Right ventricle myocardium inferior (tissue), 1 donor: Measurements from ENCODE around the gene C19orf47. TPM values are rescaled to one million over a fixed set of nuclear protein-coding genes. Genes with fewer than 3 reads are reported as not detected.
"Not testable (repeated sequence)": the region's sequence is repeated elsewhere in the genome, so short reads cannot be mapped to it uniquely, and the experiment has no call there.

ENCODE experiments used
- ATAC-seq: fragments of 200-7000 bp; cut with Tn5 transposase; one replicate; pipeline ENCODE4 v1.9.1; 2020; ENCODE audit warnings: mild to moderate bottlenecking, moderate library complexity
- DNase-seq: peaks from one replicate; pipeline ENCODE4 v3.0.0; 2021; ENCODE audit errors: missing footprints
- intact Hi-C: fragments of 100-400 bp; cut with DNase I; formaldehyde crosslinking; loops from one replicate; pipeline ENCODE4 v1.11.0; 2022
- total RNA-seq: library from RNA; stranded (reverse); fragmentation: NEBNext Ultra II Directional; extraction: Animal tissue kit (Norgen Biotek cat#: 25700); gene quantifications from one replicate; pipeline ENCODE4 v1.2.1, GENCODE V29; 2021
- donor health status: DM: no; HTN: yes; CAD: no; lungs with severe emphysema.

C19orf47 gene
- total RNA-seq, 1 donor from 2014 or later, result 222 TPM

- DNase-seq (no peak), ATAC-seq (no peak)
- intact Hi-C loops, result no loop called here
These were observed 10.6 kb upstream of the C19orf47 start for GRCh38 chr19:40358773-40359172.

GRCh38 chr19:40357640-40358039 lies 9.4 kb upstream of the C19orf47 start:
- DNase-seq, result no peak
- intact Hi-C loops, result no loop called here
- no peak for ATAC-seq

- DNase-seq, result no peak
- ATAC-seq, result no peak
- intact Hi-C loops, result no loop called here
These were observed 8.7 kb upstream of the C19orf47 start for GRCh38 chr19:40356681-40357595.

GRCh38 chr19:40355975-40356680 lies 7.9 kb upstream of the C19orf47 start:
- intact Hi-C loops, result no loop called here
- no peak for ATAC-seq
- DNase-seq, result no peak

- DNase-seq (no peak), ATAC-seq (no peak)
- intact Hi-C loops, result loop anchor here (1.0 to 5.0 kb wide), 2 partner anchors 54 to 73 kb away; no protein-coding TSS in a partner anchor
These were observed 837 bp upstream of the C19orf47 start for GRCh38 chr19:40348961-40349507.

GRCh38 chr19:40344422-40344821 lies 3.8 kb downstream of the C19orf47 start:
- no peak for ATAC-seq
- DNase-seq, result no peak
- intact Hi-C loops, result no loop called here

GRCh38 chr19:40342644-40343311 lies 5.4 kb downstream of the C19orf47 start:
- no peak for DNase-seq
- intact Hi-C loops, result no loop called here
- no peak for ATAC-seq

GRCh38 chr19:40341601-40342482 lies 6.4 kb downstream of the C19orf47 start:
- ATAC-seq, result peak; percentile 94
- DNase-seq, result peak; percentile 84
- intact Hi-C loops, result loop anchor here (2.0 kb wide), 1 partner anchor 125 kb away; the partner anchor contains the start of gene SPTBN4

GRCh38 chr19:40339018-40339728 lies 9.0 kb downstream of the C19orf47 start:
- ATAC-seq, result no peak
- DNase-seq, result no peak
- intact Hi-C loops, result no loop called here

GRCh38 chr19:40337594-40337993 lies 10.6 kb downstream of the C19orf47 start:
- ATAC-seq, result no peak
- no peak for DNase-seq
- intact Hi-C loops, result no loop called here

GRCh38 chr19:40337107-40337506 lies 11.1 kb downstream of the C19orf47 start:
- intact Hi-C loops, result no loop called here
- ATAC-seq (no peak), DNase-seq (no peak)

- DNase-seq, result no peak
- no peak for ATAC-seq
- intact Hi-C loops, result no loop called here
These were observed 11.6 kb downstream of the C19orf47 start for GRCh38 chr19:40336601-40336900.

- intact Hi-C loops, result no loop called here
- DNase-seq, result no peak
These were observed 12.2 kb downstream of the C19orf47 start for GRCh38 chr19:40335855-40336600.

GRCh38 chr19:40335101-40335500 lies 13.1 kb downstream of the C19orf47 start:
- intact Hi-C loops, result no loop called here
- no peak for ATAC-seq
- no peak for DNase-seq

More at GRCh38 chr19:40335855-40336600, 12.2 kb downstream of the C19orf47 start:
- ATAC-seq, result no peak

GRCh38 chr19:40333083-40333482 lies 15.1 kb downstream of the C19orf47 start:
- ATAC-seq, DNase-seq, intact Hi-C loops: not testable (repeated sequence)

- intact Hi-C loops, result no loop called here
- ATAC-seq, result no peak
- no peak for DNase-seq
These were observed 15.5 kb downstream of the C19orf47 start for GRCh38 chr19:40332669-40333068.

- DNase-seq (no peak), ATAC-seq (no peak)
- intact Hi-C loops, result no loop called here
These were observed 17.1 kb downstream of the C19orf47 start for GRCh38 chr19:40331052-40331451.
